HepG2 (cell line): Measurements from ENCODE around the gene MPIG6B. TPM values are rescaled to one million over a fixed set of nuclear protein-coding genes. Genes with fewer than 3 reads are reported as not detected.

ENCODE experiments used
- HBP1 ChIP-seq: IDR thresholded peaks from 2 replicates; pipeline ENCODE4 v1.6.1; 2016; ENCODE audit warnings: low read depth, control low read depth
- ISX ChIP-seq: sonication (generic); formaldehyde crosslinking; conservative IDR thresholded peaks from 2 replicates; pipeline ENCODE4 v1.5.0; 2020; ENCODE audit warnings: missing genetic modification reagents
- KIAA2018 ChIP-seq: sonication (generic); formaldehyde crosslinking; IDR thresholded peaks from 2 replicates; pipeline ENCODE4 v1.5.0; 2020; ENCODE audit warnings: mild to moderate bottlenecking, missing genetic modification reagents, borderline replicate concordance
- MAX ChIP-seq: IDR thresholded peaks from 2 replicates; pipeline ENCODE4 v1.6.1; 2012; ENCODE audit warnings: inconsistent platforms
- NFYB ChIP-seq: sonication (generic); formaldehyde crosslinking; IDR thresholded peaks from 2 replicates; pipeline ENCODE4 v1.4.0; 2020; ENCODE audit warnings: missing genetic modification reagents
- NFYC ChIP-seq: IDR thresholded peaks from 2 replicates; pipeline ENCODE4 v1.6.1; 2016; ENCODE audit warnings: missing genetic modification reagents, missing compliant biosample characterization
- SMYD3 ChIP-seq: sonication (generic); formaldehyde crosslinking; IDR thresholded peaks from 2 replicates; pipeline ENCODE4 v1.8.1; 2023; ENCODE audit warnings: mild to moderate bottlenecking, missing genetic modification reagents
- ZBTB21 ChIP-seq: sonication (generic); formaldehyde crosslinking; IDR thresholded peaks from 2 replicates; pipeline ENCODE4 v1.4.0; 2020; ENCODE audit warnings: missing genetic modification reagents
- ZBTB25 ChIP-seq: IDR thresholded peaks from 2 replicates; pipeline ENCODE4 v1.6.1; 2018; ENCODE audit warnings: missing genetic modification reagents
- ZBTB33 ChIP-seq: sonication (generic); formaldehyde crosslinking; IDR thresholded peaks from 2 replicates; pipeline ENCODE4 v1.4.0; 2020; ENCODE audit warnings: missing genetic modification reagents
- ZMYM2 ChIP-seq: sonication (generic); formaldehyde crosslinking; IDR thresholded peaks from 2 replicates; pipeline ENCODE4 v1.8.0; 2022; ENCODE audit warnings: mild to moderate bottlenecking, missing genetic modification reagents
- ZNF124 ChIP-seq: sonication (generic); formaldehyde crosslinking; IDR thresholded peaks from 2 replicates; pipeline ENCODE4 v1.4.0; 2020; ENCODE audit warnings: missing genetic modification reagents
- ZNF225 ChIP-seq: sonication (generic); formaldehyde crosslinking; IDR thresholded peaks from 2 replicates; pipeline ENCODE4 v1.4.0; 2020; ENCODE audit warnings: mild to moderate bottlenecking, missing genetic modification reagents
- ZNF670 ChIP-seq: sonication (generic); formaldehyde crosslinking; IDR thresholded peaks from 2 replicates; pipeline ENCODE4 v1.8.0; 2022; ENCODE audit warnings: mild to moderate bottlenecking, missing genetic modification reagents, borderline replicate concordance
- ZNF678 ChIP-seq: sonication (generic); formaldehyde crosslinking; IDR thresholded peaks from 2 replicates; pipeline ENCODE4 v1.4.0; 2020; ENCODE audit warnings: mild to moderate bottlenecking, missing genetic modification reagents
- ZNF775 ChIP-seq: sonication (generic); formaldehyde crosslinking; IDR thresholded peaks from 2 replicates; pipeline ENCODE4 v1.4.0; 2020; ENCODE audit warnings: missing genetic modification reagents, mild to moderate bottlenecking, moderate library complexity, borderline replicate concordance
- ZNF780A ChIP-seq: sonication (generic); formaldehyde crosslinking; IDR thresholded peaks from 2 replicates; pipeline ENCODE4 v1.8.0; 2022; ENCODE audit warnings: mild to moderate bottlenecking, missing genetic modification reagents, moderate library complexity
- polyA plus RNA-seq, 8 experiments: library from polyadenylated mRNA; depleted of rRNA in 3 of 8; stranded (reverse) in 7 of 8; unstranded in 1 of 8; fragments of >200 nt; fragmentation: Illumina TruSeq in 4 of 8; extraction: Trizol in 4 of 8; gene quantifications; 2 replicates each; pipeline versions ENCODE4 v1.2.1 to v1.2.3, GENCODE V29; 2011 to 2016; ENCODE audit warnings: low read depth in 4 of 8, missing spikeins in 1 of 8, mixed read lengths in 1 of 8; ENCODE audit not compliant: insufficient read depth in 1 of 8
- total RNA-seq, 5 experiments: library from RNA; depleted of rRNA; stranded (reverse); fragments of >200 nt; fragmentation: Illumina TruSeq; extraction: Trizol; gene quantifications; 2 replicates each; pipeline ENCODE4 v1.2.3, GENCODE V29; 2016; ENCODE audit warnings: low read depth in 1 of 5

The MPIG6B gene
- total and polyA plus RNA-seq, 2 of the 13 experiments (the other 11 are each of a cell fraction or from before 2014, with no cell fraction given): not detected

- TF ChIP-seq NFYB (CRISPR knock-in tag) (peak; percentile 26; the same call in 1 of the 2 replicates), ZNF780A (CRISPR knock-in tag) (peak; percentile 91; the same call in 1 of the 2 replicates), ISX (CRISPR knock-in tag) (no peak), ZBTB33 (peak; percentile 33; the same call in 1 of the 2 replicates), SMYD3 (CRISPR knock-in tag) (no peak), ZNF124 (CRISPR knock-in tag) (0 out of 2 replicates have a peak, but pooled peaks have one; percentile 33), ZNF225 (CRISPR knock-in tag) (peak; percentile 54), ZNF678 (CRISPR knock-in tag) (no peak), ZBTB21 (no peak), ZMYM2 (CRISPR knock-in tag) (no peak), ZNF670 (CRISPR knock-in tag) (no peak), MAX (no peak), ZNF775 (CRISPR knock-in tag) (no peak), KIAA2018 (no peak), NFYC (CRISPR knock-in tag) (no peak; the same call in none of the 2 replicates), HBP1 (CRISPR knock-in tag) (peak; percentile 95), ZBTB25 (peak; percentile 72; the same call in 1 of the 2 replicates)
These were observed 13.0 kb downstream of the MPIG6B start, which contains the start of gene CLIC1 (continued) for GRCh38 chr6:31736021-31736767.
